ENCODE data around the gene SLC22A17.

SLC22A17 gene

GRCh38 chr14:23302290-23303225 lies 50.1 kb downstream of the SLC22A17 start, which contains the start of gene PPP1R3E:
Gene PPP1R3E, minus strand, starts transcription at chr14:23302859. Its CDS starts 283 bp downstream, at chr14:23302576.
- FAIRE-seq, result no peak

- FAIRE-seq, result no peak
Measured at GRCh38 chr14:23301969-23302289, 50.8 kb downstream of the SLC22A17 start.

- FAIRE-seq, result no peak
Measured at GRCh38 chr14:23301288-23301968, 51.3 kb downstream of the SLC22A17 start.

GRCh38 chr14:23300687-23301223 lies 51.9 kb downstream of the SLC22A17 start:
- no peak for FAIRE-seq

GRCh38 chr14:23299986-23300686 lies 52.6 kb downstream of the SLC22A17 start:
- FAIRE-seq, result no peak

- FAIRE-seq, result peak; percentile 82
Measured at GRCh38 chr14:23299211-23299957, 53.3 kb downstream of the SLC22A17 start.

GRCh38 chr14:23297611-23298277 lies 54.9 kb downstream of the SLC22A17 start:
- no peak for FAIRE-seq

- FAIRE-seq, result no peak
Measured at GRCh38 chr14:23297096-23297495, 55.6 kb downstream of the SLC22A17 start.
